Measurements from ENCODE around the gene SYT11.

Gene SYT11

GRCh38 chr1:155882766-155883165, 23.4 kb downstream of the SYT11 start:
- DNase-seq = peak in 1 of 2 donors; percentile 64
- H2AFZ ChIP-seq (ENCODE audit: insufficient read depth, low read length, poor library complexity) = no peak overlapping the region
- H3K36me3 ChIP-seq (ENCODE audit: control insufficient read depth in 1 of 2, insufficient read depth in 2 of 2, low read length in 2 of 2) = no peaks in the 10 kb centered on the region
- H2AK5ac ChIP-seq (ENCODE audit: low read length) = no peak overlapping the region
- H3K9ac ChIP-seq (ENCODE audit: low read length) = no peak overlapping the region
- H2BK120ac ChIP-seq (ENCODE audit: insufficient read depth, low read length, poor library complexity) = no peak overlapping the region
- H3K27me3 ChIP-seq (ENCODE audit: insufficient read depth, low read length) = no peaks in the 10 kb centered on the region
- no peaks in the 10 kb centered on the region for H3K79me1 ChIP-seq (ENCODE audit: low read length)
- no peak overlapping the region for H3K14ac ChIP-seq (ENCODE audit: low read length)
- H4K8ac ChIP-seq (ENCODE audit: low read depth, low read length) = no peak overlapping the region
- no peak overlapping the region for H3K27ac ChIP-seq (ENCODE audit: low read depth, low read length)
- H4K91ac ChIP-seq (ENCODE audit: low read depth, low read length) = no peak overlapping the region
- H3K4me2 ChIP-seq (ENCODE audit: low read length) = no peak overlapping the region
- H3K4me3 ChIP-seq (ENCODE audit: low read depth, low read length) = no peak overlapping the region
- H3K9me3 ChIP-seq (ENCODE audit: insufficient read depth, low read depth, low read length) = no peaks in the 10 kb centered on the region
- no peak overlapping the region for H2BK5ac ChIP-seq (ENCODE audit: low read depth, low read length, poor library complexity)
- no peak overlapping the region for H2BK12ac ChIP-seq (ENCODE audit: low read length)
- H3K23ac ChIP-seq (ENCODE audit: low read length) = no peak overlapping the region
- WGBS (ENCODE audit: extremely low coverage, insufficient coverage, insufficient read length) = no CpG with 5 or more reads among the region's 2 CpGs
- no peaks in the 10 kb centered on the region for H3K4me1 ChIP-seq (ENCODE audit: control insufficient read depth in 1 of 2, insufficient read depth in 2 of 2, low read length in 2 of 2)
- H3K4ac ChIP-seq (ENCODE audit: low read depth, low read length) = no peak overlapping the region
- no peaks in the 10 kb centered on the region for H3K79me2 ChIP-seq (ENCODE audit: control insufficient read depth, insufficient read depth, low read length, poor library complexity)
- no peak overlapping the region for H3K18ac ChIP-seq (ENCODE audit: low read length)
- no peak overlapping the region for H4K12ac ChIP-seq (ENCODE audit: low read depth, low read length)

- Histone ChIP-seq H3K27ac (ENCODE audit: low read depth, low read length) (no peak overlapping the region), H3K79me1 (ENCODE audit: low read length) (no peaks in the 10 kb centered on the region), H3K14ac (ENCODE audit: low read length) (no peak overlapping the region), H3K4me3 (ENCODE audit: low read depth, low read length) (no peak overlapping the region), H4K12ac (ENCODE audit: low read depth, low read length) (no peak overlapping the region), H2BK12ac (ENCODE audit: low read length) (no peak overlapping the region), H4K8ac (ENCODE audit: low read depth, low read length) (no peak overlapping the region), H3K36me3 (ENCODE audit: control insufficient read depth in 1 of 2, insufficient read depth in 2 of 2, low read length in 2 of 2) (no peaks in the 10 kb centered on the region), H2BK120ac (ENCODE audit: insufficient read depth, low read length, poor library complexity) (no peak overlapping the region), H3K4me2 (ENCODE audit: low read length) (no peak overlapping the region), H3K23ac (ENCODE audit: low read length) (no peak overlapping the region), H4K91ac (ENCODE audit: low read depth, low read length) (no peak overlapping the region), H2AK5ac (ENCODE audit: low read length) (no peak overlapping the region), H3K4ac (ENCODE audit: low read depth, low read length) (no peak overlapping the region), H3K79me2 (ENCODE audit: control insufficient read depth, insufficient read depth, low read length, poor library complexity) (no peaks in the 10 kb centered on the region), H3K18ac (ENCODE audit: low read length) (no peak overlapping the region), H2AFZ (ENCODE audit: insufficient read depth, low read length, poor library complexity) (no peak overlapping the region), H3K9ac (ENCODE audit: low read length) (no peak overlapping the region), H3K9me3 (ENCODE audit: insufficient read depth, low read depth, low read length) (no peaks in the 10 kb centered on the region), H3K27me3 (ENCODE audit: insufficient read depth, low read length) (no peaks in the 10 kb centered on the region), H3K4me1 (ENCODE audit: control insufficient read depth in 1 of 2, insufficient read depth in 2 of 2, low read length in 2 of 2) (no peaks in the 10 kb centered on the region), H2BK5ac (ENCODE audit: low read depth, low read length, poor library complexity) (no peak overlapping the region)
- no CpG with 5 or more reads among the region's 9 CpGs for WGBS (ENCODE audit: extremely low coverage, insufficient coverage, insufficient read length)
- DNase-seq = no peak
Observed at GRCh38 chr1:155884031-155884960, 24.9 kb downstream of the SYT11 start.

- H3K79me2 ChIP-seq (ENCODE audit: control insufficient read depth, insufficient read depth, low read length, poor library complexity) = no peaks in the 10 kb centered on the region
- H2AK5ac ChIP-seq (ENCODE audit: low read length) = no peak overlapping the region
- H3K27ac ChIP-seq (ENCODE audit: low read depth, low read length) = no peak overlapping the region
- no peak overlapping the region for H3K4ac ChIP-seq (ENCODE audit: low read depth, low read length)
- no peaks in the 10 kb centered on the region for H3K79me1 ChIP-seq (ENCODE audit: low read length)
- H3K14ac ChIP-seq (ENCODE audit: low read length) = no peak overlapping the region
- no peak overlapping the region for H2BK5ac ChIP-seq (ENCODE audit: low read depth, low read length, poor library complexity)
- H3K18ac ChIP-seq (ENCODE audit: low read length) = no peak overlapping the region
- H2AFZ ChIP-seq (ENCODE audit: insufficient read depth, low read length, poor library complexity) = no peak overlapping the region
- no peak overlapping the region for H2BK12ac ChIP-seq (ENCODE audit: low read length)
- H4K91ac ChIP-seq (ENCODE audit: low read depth, low read length) = no peak overlapping the region
- no peak overlapping the region for H2BK120ac ChIP-seq (ENCODE audit: insufficient read depth, low read length, poor library complexity)
- H3K36me3 ChIP-seq (ENCODE audit: control insufficient read depth in 1 of 2, insufficient read depth in 2 of 2, low read length in 2 of 2) = no peaks in the 10 kb centered on the region
- DNase-seq = no peak
- no peaks in the 10 kb centered on the region for H3K9me3 ChIP-seq (ENCODE audit: insufficient read depth, low read depth, low read length)
- no peak overlapping the region for H3K9ac ChIP-seq (ENCODE audit: low read length)
- no peak overlapping the region for H3K4me2 ChIP-seq (ENCODE audit: low read length)
- H3K4me1 ChIP-seq (ENCODE audit: control insufficient read depth in 1 of 2, insufficient read depth in 2 of 2, low read length in 2 of 2) = no peaks in the 10 kb centered on the region
- H3K4me3 ChIP-seq (ENCODE audit: low read depth, low read length) = no peak overlapping the region
- H3K27me3 ChIP-seq (ENCODE audit: insufficient read depth, low read length) = no peaks in the 10 kb centered on the region
- no peak overlapping the region for H3K23ac ChIP-seq (ENCODE audit: low read length)
- H4K8ac ChIP-seq (ENCODE audit: low read depth, low read length) = no peak overlapping the region
- H4K12ac ChIP-seq (ENCODE audit: low read depth, low read length) = no peak overlapping the region
Observed at GRCh38 chr1:155884982-155885381, 25.6 kb downstream of the SYT11 start.

GRCh38 chr1:155888481-155888880, 29.1 kb downstream of the SYT11 start:
- Histone ChIP-seq H4K8ac (ENCODE audit: low read depth, low read length) (no peak overlapping the region), H3K79me1 (ENCODE audit: low read length) (no peaks in the 10 kb centered on the region), H3K4me1 (ENCODE audit: control insufficient read depth in 1 of 2, insufficient read depth in 2 of 2, low read length in 2 of 2) (no peaks in the 10 kb centered on the region), H2BK120ac (ENCODE audit: insufficient read depth, low read length, poor library complexity) (no peak overlapping the region), H4K12ac (ENCODE audit: low read depth, low read length) (no peak overlapping the region), H2AFZ (ENCODE audit: insufficient read depth, low read length, poor library complexity) (no peak overlapping the region), H2BK5ac (ENCODE audit: low read depth, low read length, poor library complexity) (no peak overlapping the region), H3K23ac (ENCODE audit: low read length) (no peak overlapping the region), H3K9ac (ENCODE audit: low read length) (no peak overlapping the region), H3K79me2 (ENCODE audit: control insufficient read depth, insufficient read depth, low read length, poor library complexity) (no peaks in the 10 kb centered on the region), H2AK5ac (ENCODE audit: low read length) (no peak overlapping the region), H3K4ac (ENCODE audit: low read depth, low read length) (no peak overlapping the region), H3K27me3 (ENCODE audit: insufficient read depth, low read length) (no peaks in the 10 kb centered on the region), H3K36me3 (ENCODE audit: control insufficient read depth in 1 of 2, insufficient read depth in 2 of 2, low read length in 2 of 2) (no peaks in the 10 kb centered on the region), H3K9me3 (ENCODE audit: insufficient read depth, low read depth, low read length) (no peaks in the 10 kb centered on the region), H3K27ac (ENCODE audit: low read depth, low read length) (no peak overlapping the region), H3K4me3 (ENCODE audit: low read depth, low read length) (no peak overlapping the region), H3K14ac (ENCODE audit: low read length) (no peak overlapping the region), H3K4me2 (ENCODE audit: low read length) (no peak overlapping the region), H3K18ac (ENCODE audit: low read length) (no peak overlapping the region), H2BK12ac (ENCODE audit: low read length) (no peak overlapping the region), H4K91ac (ENCODE audit: low read depth, low read length) (no peak overlapping the region)
- WGBS (ENCODE audit: extremely low coverage, insufficient coverage, insufficient read length) = no CpG with 5 or more reads among the region's 5 CpGs
- no peak for DNase-seq

All from trophoblast cell (in vitro differentiated cells and primary cell).